CD14-positive monocyte (primary cell): ENCODE data around the gene ELP2. TPM values are rescaled to one million over a fixed set of nuclear protein-coding genes. Genes with fewer than 3 reads are reported as not detected.

ENCODE experiments used
- DNase-seq, 3 donors: peaks; one replicate each; pipeline ENCODE4 v3.0.0-alpha.2; 2011 to 2022
- H2AFZ ChIP-seq: 2 replicates; pipeline ENCODE4 v1.6.0; 2012; ENCODE audit warnings: mild to moderate bottlenecking, low read depth, low read length, inconsistent platforms; ENCODE audit not compliant: insufficient read depth, poor library complexity, severe bottlenecking
- H3K27ac ChIP-seq, 2 donors: 1 replicate in 1 of 2; 2 replicates in 1 of 2; pipeline ENCODE4 v1.5.1; 2012 to 2013; ENCODE audit warnings: low read length in 2 of 2, control low read depth in 1 of 2, inconsistent platforms in 1 of 2, low read depth in 1 of 2, mild to moderate bottlenecking in 1 of 2
- H3K27me3 ChIP-seq, 2 donors: one replicate each; pipeline versions ENCODE4 v1.6.0 to v1.6.1; 2011 to 2013; ENCODE audit warnings: low read length in 2 of 2; ENCODE audit not compliant: control insufficient read depth in 2 of 2, insufficient read depth in 2 of 2
- H3K36me3 ChIP-seq, 2 donors: replicated peaks in 1 of 2; 1 replicate in 1 of 2; 2 replicates in 1 of 2; pipeline versions ENCODE4 v1.5.1 to v1.6.1; 2012 to 2013; ENCODE audit warnings: low read length in 2 of 2, control low read depth in 1 of 2, inconsistent platforms in 1 of 2, mild to moderate bottlenecking in 1 of 2; ENCODE audit not compliant: insufficient read depth in 2 of 2, control insufficient read depth in 1 of 2
- H3K4me1 ChIP-seq, 2 donors: 1 replicate in 1 of 2; 2 replicates in 1 of 2; pipeline versions ENCODE4 v1.5.1 to v1.6.1; 2012 to 2013; ENCODE audit warnings: low read length in 2 of 2, control low read depth in 1 of 2, inconsistent platforms in 1 of 2, mild to moderate bottlenecking in 1 of 2, moderate library complexity in 1 of 2; ENCODE audit not compliant: insufficient read depth in 2 of 2, control insufficient read depth in 1 of 2
- H3K4me2 ChIP-seq: replicated peaks from 2 replicates; pipeline ENCODE3; 2012; ENCODE audit warnings: low read length, moderate library complexity, mild to moderate bottlenecking; ENCODE audit not compliant: poor library complexity, severe bottlenecking; ENCODE audit errors: extremely low read depth
- H3K4me3 ChIP-seq, 3 experiments: fragments of 200-600 bp in 1 of 3; sonication (generic) in 1 of 3; replicated peaks in 1 of 3; 1 replicate in 2 of 3; 2 replicates in 1 of 3; pipeline ENCODE4 v1.5.1; 2011 to 2013; ENCODE audit warnings: low read length in 3 of 3, mild to moderate bottlenecking in 3 of 3, control low read depth in 2 of 3, low read depth in 2 of 3, inconsistent platforms in 1 of 3, moderate library complexity in 1 of 3
- H3K79me2 ChIP-seq: 2 replicates; pipeline ENCODE4 v1.6.0; 2012; ENCODE audit warnings: mild to moderate bottlenecking, control low read depth, inconsistent platforms, low read length, moderate library complexity; ENCODE audit not compliant: insufficient read depth
- H3K9ac ChIP-seq: 2 replicates; pipeline ENCODE4 v1.6.0; 2017; ENCODE audit warnings: low read length, mild to moderate bottlenecking; ENCODE audit not compliant: insufficient read depth, poor library complexity, severe bottlenecking
- H3K9me3 ChIP-seq, 2 donors: replicated peaks in 1 of 2; 1 replicate in 1 of 2; 2 replicates in 1 of 2; pipeline versions ENCODE4 v1.5.1 to v1.6.1; 2012 to 2013; ENCODE audit warnings: low read length in 2 of 2, control low read depth in 1 of 2; ENCODE audit not compliant: control insufficient read depth in 1 of 2, insufficient read depth in 1 of 2
- H4K20me1 ChIP-seq: 2 replicates; pipeline ENCODE4 v1.6.0; 2012; ENCODE audit warnings: mild to moderate bottlenecking, low read length, control low read depth, moderate library complexity; ENCODE audit not compliant: insufficient read depth
- H3K27ac Mint-ChIP-seq, 7 donors: one replicate each; pipeline ENCODE4 v1.8.0; 2020; ENCODE audit warnings: mild to moderate bottlenecking in 7 of 7, mixed read lengths in 7 of 7, moderate library complexity in 6 of 7, inconsistent platforms in 2 of 7
- H3K27me3 Mint-ChIP-seq, 3 donors: one replicate each; pipeline ENCODE4 v1.8.0; 2021 to 2022; ENCODE audit warnings: low read depth in 3 of 3, mild to moderate bottlenecking in 3 of 3, mixed read lengths in 3 of 3, moderate library complexity in 3 of 3, inconsistent platforms in 1 of 3
- H3K36me3 Mint-ChIP-seq, 2 donors: one replicate each; pipeline ENCODE4 v1.8.0; 2020; ENCODE audit warnings: mixed read lengths in 2 of 2, inconsistent platforms in 1 of 2, mild to moderate bottlenecking in 1 of 2
- H3K4me1 Mint-ChIP-seq: one replicate; pipeline ENCODE4 v1.8.0; 2020; ENCODE audit warnings: mild to moderate bottlenecking, mixed read lengths
- H3K4me3 Mint-ChIP-seq, 2 donors: one replicate each; pipeline ENCODE4 v1.8.0; 2020; ENCODE audit warnings: mild to moderate bottlenecking in 2 of 2, mixed read lengths in 2 of 2, moderate library complexity in 1 of 2
- H3K9me3 Mint-ChIP-seq, 7 donors: one replicate each; pipeline ENCODE4 v1.8.0; 2020 to 2022; ENCODE audit warnings: mixed read lengths in 7 of 7, mild to moderate bottlenecking in 6 of 7, moderate library complexity in 6 of 7, inconsistent platforms in 2 of 7
- CTCF ChIP-seq: fragments of 200-600 bp; IDR thresholded peaks from one replicate; pipeline ENCODE4 v1.8.0; 2022; ENCODE audit warnings: antibody characterized with exemption, mild to moderate bottlenecking
- WGBS: methylation state at CpG from one replicate; pipeline ENCODE4 v1.1.5; 2013; ENCODE audit warnings: missing lambda C conversion rate; ENCODE audit not compliant: insufficient coverage; 5-methylcytosine and 5-hydroxymethylcytosine counted together
- intact Hi-C, 2 donors: fragments of 100-400 bp; cut with micrococcal nuclease; formaldehyde crosslinking; loops; one replicate each; pipeline versions ENCODE4 v1.15.0 to v1.15.1; 2023
- polyA plus RNA-seq, 3 donors: library from polyadenylated mRNA; depleted of rRNA in 1 of 3; unstranded in 2 of 3; stranded (reverse) in 1 of 3; fragments of 300-500 nt in 2 of 3; fragments of >200 nt in 1 of 3; fragmentation: Illumina TruSeq in 2 of 3; gene quantifications; 1 replicate in 2 of 3; 2 replicates in 1 of 3; pipeline ENCODE4 v1.2.3, GENCODE V29; 2012 to 2021

The ELP2 gene
- polyA plus RNA-seq, 3 donors = 24.8 to 52.5 (median 27.1) TPM

GRCh38 chr18:36131692-36132483, 2.2 kb downstream of the ELP2 start:
- intact Hi-C loops = loop anchor here in 1 of 2 donors (10.0 kb wide), 1 partner anchor 157 kb away; the partner anchor contains the start of gene RMP24
- no peak for TF ChIP-seq CTCF
- Mint-ChIP-seq H3K4me1 (peaks cover 32% of the 10 kb centered on the region), H3K4me3 (no peak overlapping the region), H3K27me3 (peaks cover 0 to 2% (median 2%) of the 10 kb centered on the region in 3 donors), H3K36me3 (peaks cover 20% of the 10 kb centered on the region in 2 donors), H3K9me3 (no peaks in the 10 kb centered on the region), H3K27ac (no peak overlapping the region)
- Histone ChIP-seq H3K4me2 (peak overlapping the region; percentile 19), H3K9me3 (no peaks in the 10 kb centered on the region), H3K79me2 (peaks cover 59% of the 10 kb centered on the region), H3K27me3 (no peaks in the 10 kb centered on the region), H2AFZ (no peak overlapping the region), H3K27ac (no peak overlapping the region), H4K20me1 (no peaks in the 10 kb centered on the region), H3K4me1 (peaks cover 30 to 33% of the 10 kb centered on the region in 2 donors), H3K4me3 (no peak overlapping the region), H3K36me3 (peaks cover 17 to 31% of the 10 kb centered on the region in 2 donors), H3K9ac (no peak overlapping the region)
- WGBS = 100% methylated on average over 4 of the region's 9 CpGs
- no peak for DNase-seq

GRCh38 chr18:36132756-36133155, 3.1 kb downstream of the ELP2 start:
- H4K20me1 ChIP-seq = no peaks in the 10 kb centered on the region
- H2AFZ ChIP-seq = no peak overlapping the region
- Mint-ChIP-seq H3K27me3 (peaks cover 0 to 2% (median 0%) of the 10 kb centered on the region in 3 donors), H3K36me3 (peaks cover 29% of the 10 kb centered on the region in 2 donors), H3K4me3 (no peak overlapping the region), H3K9me3 (no peaks in the 10 kb centered on the region), H3K27ac (peak overlapping the region in 2 of 7 donors; percentile 2 to 43), H3K4me1 (peaks cover 31% of the 10 kb centered on the region)
- H3K36me3 ChIP-seq = peaks cover 24 to 40% of the 10 kb centered on the region in 2 donors
- no peaks in the 10 kb centered on the region for H3K27me3 ChIP-seq
- no peak overlapping the region for H3K4me3 ChIP-seq
- H3K4me1 ChIP-seq = peaks cover 30 to 33% of the 10 kb centered on the region in 2 donors
- no peak overlapping the region for H3K4me2 ChIP-seq
- H3K9ac ChIP-seq = no peak overlapping the region
- H3K27ac ChIP-seq = no peak overlapping the region
- TF ChIP-seq CTCF = no peak
- 88% methylated on average over 2 of the region's 3 CpGs for WGBS
- peaks cover 57% of the 10 kb centered on the region for H3K79me2 ChIP-seq
- no peak for DNase-seq
- intact Hi-C loops = loop anchor here in 1 of 2 donors (10.0 kb wide), 1 partner anchor 158 kb away; the partner anchor contains the start of gene RMP24
- no peaks in the 10 kb centered on the region for H3K9me3 ChIP-seq
